ENCODE measurements around the gene PLAC1.

Gene PLAC1

DNA sequence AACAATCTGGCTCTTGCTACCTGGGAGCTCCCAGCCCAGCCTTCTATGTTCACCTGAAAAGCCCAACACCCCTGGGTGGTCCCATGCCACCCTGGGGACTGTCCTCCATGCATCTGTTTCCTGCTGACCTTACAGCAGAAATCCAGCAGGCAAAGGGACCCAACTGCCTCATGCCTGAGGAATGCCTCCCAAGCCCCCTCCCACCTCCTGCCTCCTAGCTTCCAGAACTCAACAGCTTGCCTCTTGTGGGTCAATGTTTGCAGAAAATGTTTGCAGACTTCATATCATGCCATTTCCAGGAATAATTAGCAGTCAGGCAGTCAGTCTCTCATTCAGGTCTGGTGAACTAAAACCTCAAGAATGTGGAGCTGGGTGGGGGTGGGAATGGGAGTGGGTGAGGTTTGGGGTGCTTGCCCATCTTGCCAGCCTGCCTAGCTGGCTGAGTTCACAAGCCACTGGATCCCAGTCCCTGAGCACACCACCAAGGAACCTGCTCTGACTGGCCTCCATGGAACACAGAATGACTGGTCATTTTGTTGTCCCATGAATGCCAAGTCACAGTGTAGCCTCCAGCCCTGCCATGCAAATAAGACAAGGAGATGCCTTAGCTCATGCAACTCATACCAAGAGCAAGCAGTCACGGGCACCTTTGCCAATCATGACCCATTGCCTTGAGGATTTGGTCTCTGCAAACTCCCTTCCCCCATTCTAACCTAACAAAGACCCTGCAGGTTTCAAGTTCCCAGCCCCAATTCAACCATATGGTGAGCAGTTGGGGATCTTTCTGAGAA, 12.1 kb upstream of the PLAC1 start:
- no peak for DNase-seq (ENCODE audit: low read depth, low spot score)

DNA sequence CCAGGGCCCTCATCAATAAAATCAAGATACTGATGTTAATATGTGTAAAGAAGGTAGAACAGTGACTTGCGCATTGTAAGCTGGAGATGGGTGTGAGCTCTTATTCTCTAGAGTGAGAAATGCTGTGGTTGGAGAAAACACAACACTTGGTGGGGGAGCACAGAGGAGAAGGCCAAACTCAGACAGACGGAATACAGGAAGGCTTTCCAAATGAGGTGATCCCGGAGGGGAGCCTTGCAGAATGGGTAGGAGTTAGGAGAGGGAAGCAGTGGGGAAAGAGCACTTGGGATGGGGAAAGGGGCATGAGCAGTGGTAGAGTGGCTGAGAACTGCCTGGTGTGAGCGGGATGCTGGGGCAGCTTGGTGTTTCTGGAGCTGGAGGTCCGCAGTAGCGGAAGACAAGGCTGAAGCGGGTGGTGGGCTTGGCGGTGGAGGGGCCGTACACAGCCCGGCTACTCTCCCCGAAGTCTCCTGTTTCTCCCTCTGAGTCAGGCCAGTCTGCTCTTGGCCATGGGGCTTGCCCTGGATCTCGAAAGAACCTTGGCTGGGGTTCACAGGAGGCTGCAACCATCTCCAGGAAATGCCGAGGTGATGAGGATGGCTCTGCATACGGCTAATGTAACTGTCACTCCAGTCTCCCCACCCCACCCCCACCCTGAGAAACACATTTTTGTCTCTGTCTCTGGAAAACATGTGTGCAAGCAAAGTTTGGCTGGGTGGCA, 11.3 kb upstream of the PLAC1 start:
- no peak for DNase-seq (ENCODE audit: low read depth, low spot score)

DNA sequence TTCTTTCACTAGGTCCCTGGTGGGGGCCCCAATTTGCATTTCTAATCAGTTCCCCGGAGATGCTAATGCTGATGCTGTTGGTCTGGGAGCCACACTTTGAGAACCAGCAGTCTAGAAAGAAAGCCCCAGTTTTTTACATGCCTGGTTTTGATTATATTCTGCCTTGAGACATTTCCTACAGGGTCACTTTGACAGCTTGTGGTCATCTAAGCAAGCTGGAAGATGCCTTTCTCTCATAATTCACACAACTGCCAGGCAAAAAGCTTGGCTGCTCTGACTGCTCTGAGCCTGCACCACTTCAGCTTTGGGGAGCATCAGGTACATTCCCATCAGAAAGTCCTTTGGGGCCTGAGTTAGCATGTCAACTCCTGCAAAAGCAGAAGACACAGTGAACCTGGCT, 5.9 kb upstream of the PLAC1 start:
- no peak for DNase-seq (ENCODE audit: low read depth, low spot score)

DNA sequence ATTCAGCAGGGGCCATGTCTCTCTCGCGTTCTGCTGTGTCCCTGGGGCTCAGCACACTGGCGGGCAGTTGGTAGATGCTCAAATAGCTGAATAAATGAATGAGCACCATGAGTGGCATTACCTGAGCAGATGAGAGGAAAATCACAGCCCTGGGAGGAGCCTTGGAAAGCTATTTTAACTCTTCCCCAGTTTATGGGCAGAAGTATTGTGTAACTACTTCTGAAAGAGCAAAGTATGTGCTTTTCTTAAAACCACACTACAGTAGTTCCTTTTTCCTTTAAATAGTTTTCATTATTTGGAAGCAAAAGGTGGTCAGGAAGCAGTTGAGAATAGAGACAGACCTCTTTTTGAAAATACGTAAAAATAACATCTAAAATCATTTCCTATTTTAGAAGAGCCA, 3.0 kb upstream of the PLAC1 start:
- DNase-seq (ENCODE audit: low read depth, low spot score): no peak

DNA sequence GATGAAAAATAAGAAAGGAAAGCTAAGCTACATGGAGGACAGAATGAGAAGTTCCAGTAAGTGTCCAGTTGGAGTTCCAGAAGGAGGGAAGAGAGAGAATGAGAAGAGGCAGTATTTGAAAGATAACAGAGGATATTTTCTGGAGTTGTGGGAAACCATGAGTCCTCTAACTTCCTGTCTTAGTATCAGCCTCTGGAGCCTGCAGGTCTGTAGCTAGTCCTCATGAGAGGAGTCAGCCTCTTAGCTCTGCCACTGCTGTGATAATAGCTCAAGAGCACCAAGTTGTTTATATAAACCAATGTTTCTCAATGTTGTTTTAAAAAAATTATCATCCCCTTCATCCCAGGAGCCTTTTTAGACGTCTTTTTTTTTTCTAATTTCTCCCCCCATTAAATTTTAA, 2.4 kb upstream of the PLAC1 start:
- DNase-seq (ENCODE audit: low read depth, low spot score): no peak

DNA sequence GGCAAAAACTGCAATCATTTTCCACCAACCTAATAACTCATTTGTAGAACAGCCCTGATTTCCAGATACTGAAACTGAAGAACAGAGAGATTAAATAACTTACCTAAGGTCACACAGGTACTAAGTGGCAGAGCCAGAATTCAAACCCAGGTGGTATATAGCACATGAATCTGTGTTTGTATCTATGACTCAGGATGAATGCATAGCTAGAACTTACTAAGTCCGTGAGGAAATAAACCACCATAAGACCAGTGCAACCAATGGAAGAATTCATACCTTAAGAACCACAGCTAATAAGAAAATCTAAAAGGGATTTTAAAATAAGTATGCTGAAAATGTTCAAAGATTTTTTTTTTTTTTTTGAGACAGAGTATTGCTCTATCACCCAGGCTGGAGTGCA, 1.5 kb upstream of the PLAC1 start:
- DNase-seq (ENCODE audit: low read depth, low spot score): no peak

DNA sequence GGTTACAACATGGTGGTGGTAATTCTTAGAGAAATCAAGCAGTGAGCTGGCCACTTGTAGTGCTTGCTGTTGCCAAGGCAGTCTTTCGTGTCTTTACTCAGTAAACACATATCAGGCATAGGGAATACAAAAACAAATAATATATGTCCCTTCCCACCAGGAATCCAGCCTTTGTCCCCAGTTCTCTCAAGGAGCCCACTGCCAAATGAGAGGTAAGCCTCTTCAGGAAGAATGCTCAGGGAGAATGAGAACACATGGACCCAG, 421 bp upstream of the PLAC1 start:
- no peak for DNase-seq (ENCODE audit: low read depth, low spot score)

DNA sequence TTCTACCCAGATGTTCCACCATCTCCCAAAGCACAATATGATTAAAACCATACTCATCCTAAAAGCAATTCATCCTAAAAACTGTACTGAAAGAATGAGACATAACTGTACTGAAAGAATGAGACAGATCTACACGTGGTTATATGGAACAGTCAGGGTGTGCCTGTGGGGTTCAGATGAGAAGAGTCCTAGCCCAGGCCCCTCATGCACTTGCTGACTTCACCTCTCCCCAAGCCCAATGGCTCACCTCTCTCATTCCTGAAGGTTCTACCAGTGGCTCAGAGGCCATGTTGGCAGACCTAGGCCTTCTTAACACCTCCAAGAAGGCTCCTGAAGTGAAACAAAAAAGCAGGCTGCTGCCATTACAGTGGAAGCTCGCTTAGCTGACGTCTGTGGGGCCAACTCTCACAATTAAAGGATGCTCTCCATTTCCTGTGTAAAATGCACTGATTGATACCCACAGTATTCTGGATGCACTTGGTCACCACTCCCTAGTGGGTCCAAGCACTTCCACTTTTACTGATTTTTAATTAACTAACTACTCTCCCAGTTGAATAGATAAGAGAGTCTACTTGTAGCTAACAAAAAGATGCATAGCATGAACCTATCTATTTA, 3.8 kb downstream of the PLAC1 start:
- no peak for DNase-seq (ENCODE audit: low read depth, low spot score)

DNA sequence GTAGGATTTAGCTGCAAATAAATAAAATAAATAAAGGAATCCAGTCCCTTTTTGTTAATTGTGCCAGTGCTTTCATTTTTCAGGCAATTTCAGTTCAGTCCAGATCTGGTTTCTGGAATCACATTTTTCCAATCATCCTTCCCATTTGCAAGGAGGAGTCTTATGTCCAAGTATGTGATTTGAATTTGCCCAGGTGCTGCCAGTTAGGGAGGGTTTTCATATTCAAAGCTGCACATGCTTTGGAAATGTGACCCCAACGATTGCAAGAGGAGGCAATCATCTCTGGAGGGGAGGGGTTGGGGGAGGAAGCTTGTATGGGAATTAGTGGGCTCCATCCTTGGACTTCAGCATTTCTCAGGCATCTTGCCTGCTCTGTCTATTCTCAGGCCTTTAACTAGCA, 4.4 kb downstream of the PLAC1 start:
- DNase-seq (ENCODE audit: low read depth, low spot score): no peak

DNA sequence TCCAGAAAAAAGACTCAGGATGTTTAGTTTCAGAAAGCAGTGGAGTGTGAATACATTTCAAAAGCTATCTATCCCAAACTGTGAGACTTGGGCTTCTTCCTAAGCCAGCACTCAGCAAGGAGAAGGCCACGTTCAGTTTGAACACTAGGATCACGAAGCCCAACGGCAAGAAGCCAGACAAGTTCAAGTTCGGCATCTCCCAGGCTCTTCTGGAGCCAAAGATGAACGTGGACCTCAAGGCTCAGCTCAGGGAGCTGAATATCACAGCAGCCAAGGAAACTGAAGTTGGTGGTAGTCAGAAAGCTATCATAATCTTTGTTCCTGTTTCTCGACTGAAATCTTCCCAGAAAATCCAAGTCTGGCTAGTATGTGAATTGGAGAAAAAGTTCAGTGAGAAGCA, 7.6 kb downstream of the PLAC1 start:
- DNase-seq (ENCODE audit: low read depth, low spot score): no peak

DNA sequence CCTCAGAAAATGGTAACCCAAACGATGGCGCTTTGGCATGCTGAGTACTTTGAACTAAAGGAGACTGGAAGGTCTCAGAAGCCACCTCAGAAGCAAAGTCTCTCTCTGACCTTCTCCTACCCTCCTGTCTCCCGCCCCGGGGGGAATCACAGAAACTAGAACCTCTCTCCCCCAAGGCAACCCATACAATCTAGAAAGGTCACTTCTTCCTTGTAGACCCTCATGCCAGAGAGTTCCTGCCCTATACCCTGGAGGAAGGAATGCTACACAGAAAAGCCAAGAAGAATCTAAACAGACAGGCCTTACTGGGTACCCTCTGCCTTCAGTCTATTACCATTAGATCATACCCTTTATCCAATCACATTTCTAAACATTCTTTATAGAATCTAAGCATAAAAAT, 8.5 kb downstream of the PLAC1 start:
- DNase-seq (ENCODE audit: low read depth, low spot score): no peak

DNA sequence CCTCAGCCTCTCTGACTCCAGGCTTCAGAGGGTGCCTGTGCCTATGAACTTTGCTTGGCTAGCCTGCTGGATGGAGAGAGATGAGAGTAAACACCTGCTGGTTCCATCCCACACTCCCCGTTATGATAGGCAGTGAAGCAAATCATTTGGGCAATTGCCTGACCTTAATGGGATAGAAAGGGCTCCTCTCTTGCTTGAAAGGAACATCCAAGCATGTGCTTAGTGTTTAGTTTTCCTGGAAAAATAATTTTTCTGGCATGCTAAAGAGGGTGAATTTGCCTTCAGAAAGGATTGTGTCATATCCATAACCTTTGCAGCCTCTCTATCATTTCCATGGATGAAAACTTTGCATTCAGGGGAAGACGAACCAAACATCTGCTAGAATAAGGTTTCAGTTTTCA, 10.8 kb downstream of the PLAC1 start:
- no peak for DNase-seq (ENCODE audit: low read depth, low spot score)

DNA sequence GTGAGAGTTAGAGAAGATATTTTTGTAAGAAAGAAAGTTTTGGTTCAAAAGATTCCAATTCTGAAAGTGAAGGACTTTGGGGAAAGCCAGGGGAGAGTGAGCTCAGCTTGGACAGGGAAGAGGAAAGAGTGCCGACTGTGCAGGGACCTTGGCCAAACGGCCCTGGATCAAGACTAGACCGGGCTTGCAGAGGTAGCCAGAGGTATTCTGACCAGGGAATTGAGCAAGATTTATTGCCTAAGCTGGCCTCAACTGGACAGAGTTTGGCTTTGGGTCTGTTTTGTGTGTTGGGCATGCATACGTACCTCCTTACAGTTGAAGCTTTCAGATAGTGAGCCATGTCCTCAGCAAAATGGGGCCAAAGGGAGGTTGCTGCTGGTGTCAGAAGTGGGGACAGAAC, 11.6 kb downstream of the PLAC1 start:
- DNase-seq (ENCODE audit: low read depth, low spot score): no peak

DNA sequence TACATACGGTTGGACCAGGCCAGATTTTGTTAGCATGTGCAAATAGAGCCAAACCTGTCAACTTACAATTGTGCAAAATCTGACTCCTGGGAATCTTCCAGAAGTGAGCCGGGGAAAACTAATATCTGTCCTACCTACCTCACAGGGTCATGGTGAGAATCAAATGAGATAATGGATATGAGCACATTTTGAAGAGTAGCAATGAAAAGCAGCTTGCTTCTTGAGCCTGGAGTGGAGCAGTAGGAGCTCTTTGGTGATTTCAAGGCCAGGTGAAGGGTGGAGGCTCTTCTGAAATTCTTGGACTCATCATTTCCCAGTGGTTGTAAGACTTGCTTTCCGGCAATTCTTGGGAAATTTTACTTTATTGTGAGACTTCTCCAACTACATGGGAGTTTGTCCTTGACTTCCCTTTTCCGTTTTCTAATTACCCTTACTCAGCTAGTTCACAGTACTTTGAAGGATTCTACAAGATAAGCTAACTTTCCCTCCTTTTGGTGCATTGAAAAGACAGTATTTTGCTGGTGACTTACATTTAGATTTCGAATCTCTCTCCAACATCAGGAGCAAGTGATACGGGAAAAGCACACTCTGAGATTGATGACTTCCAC, 12.2 kb downstream of the PLAC1 start:
- DNase-seq (ENCODE audit: low read depth, low spot score): no peak

DNA sequence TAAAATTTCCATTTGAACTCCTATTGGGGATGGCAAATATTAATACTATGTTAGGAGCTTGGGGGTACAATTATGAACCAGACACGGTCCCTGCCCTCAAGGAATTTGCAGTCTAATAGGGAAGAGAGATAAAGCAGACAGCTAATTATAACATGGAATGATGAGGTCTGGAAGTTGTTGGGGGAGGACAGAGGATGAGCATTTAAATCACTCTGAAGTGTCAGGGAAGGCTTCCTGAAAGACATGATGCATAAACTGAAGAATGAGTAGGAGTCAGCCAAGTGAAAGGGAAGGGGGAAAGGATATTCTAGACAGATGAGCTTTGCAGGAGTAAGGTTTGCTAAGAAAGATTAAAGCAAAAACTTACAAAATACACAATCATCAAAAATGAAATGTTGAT, 15.9 kb downstream of the PLAC1 start:
- no peak for DNase-seq (ENCODE audit: low read depth, low spot score)

DNA sequence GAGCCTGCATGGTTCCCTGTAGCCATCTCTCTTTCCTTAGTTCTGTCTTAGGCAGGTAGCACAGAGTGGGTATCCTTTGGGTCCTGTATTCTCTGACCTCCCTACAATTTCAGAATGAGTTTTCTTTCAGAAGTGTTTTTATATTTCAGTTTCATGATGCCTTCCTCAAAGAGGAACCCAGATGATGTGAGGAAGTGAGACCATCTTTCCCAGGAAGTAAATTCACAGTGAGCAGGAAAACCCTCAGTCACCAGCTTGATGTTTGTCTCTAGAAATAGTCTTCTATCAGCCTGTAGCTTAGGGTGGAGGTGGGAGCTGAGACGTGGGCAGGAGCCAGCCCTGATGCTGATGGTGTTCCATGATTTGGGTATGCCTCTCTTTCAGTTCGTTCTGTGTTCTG, 16.9 kb downstream of the PLAC1 start:
- no peak for DNase-seq (ENCODE audit: low read depth, low spot score)

DNA sequence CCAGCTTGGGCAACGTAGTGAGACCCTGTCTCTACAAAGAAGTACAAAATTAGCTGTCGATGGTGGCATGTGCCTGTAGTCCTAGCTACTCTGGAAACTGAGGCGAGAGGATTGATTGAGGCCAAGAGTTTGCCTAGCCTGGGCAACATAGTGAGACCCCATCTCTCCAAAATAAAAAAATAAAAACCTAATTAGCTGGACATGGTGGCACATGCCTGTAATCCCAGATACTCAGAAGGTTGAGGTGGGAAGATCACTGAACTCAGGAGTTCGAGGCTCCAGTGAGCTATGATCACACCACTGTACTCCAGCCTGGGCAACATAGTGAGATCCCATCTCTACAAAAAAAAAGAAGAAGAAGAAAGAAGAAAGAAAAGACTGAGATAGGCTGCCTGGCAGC, 17.4 kb downstream of the PLAC1 start:
- no peak for DNase-seq (ENCODE audit: low read depth, low spot score)

DNA sequence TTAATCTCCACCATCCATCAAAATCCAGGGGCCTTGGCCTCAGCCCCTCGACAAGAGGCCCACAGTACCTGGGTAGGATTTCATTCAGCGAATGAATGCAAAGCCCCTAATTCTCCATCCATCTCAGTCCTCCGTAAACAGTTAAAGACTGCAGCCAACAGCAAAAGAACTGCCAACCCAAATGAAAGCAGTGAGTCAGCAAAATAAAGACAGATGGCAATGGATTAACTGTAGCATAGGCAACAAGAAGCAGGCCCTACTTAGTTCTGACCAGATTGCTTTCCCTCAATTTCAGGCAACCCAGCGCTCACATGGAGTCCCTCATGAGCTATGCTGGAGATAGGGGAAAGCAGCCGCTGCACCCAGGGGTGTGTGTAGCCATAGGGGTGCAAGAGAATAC, 21.4 kb downstream of the PLAC1 start:
- DNase-seq (ENCODE audit: low read depth, low spot score): no peak

DNA sequence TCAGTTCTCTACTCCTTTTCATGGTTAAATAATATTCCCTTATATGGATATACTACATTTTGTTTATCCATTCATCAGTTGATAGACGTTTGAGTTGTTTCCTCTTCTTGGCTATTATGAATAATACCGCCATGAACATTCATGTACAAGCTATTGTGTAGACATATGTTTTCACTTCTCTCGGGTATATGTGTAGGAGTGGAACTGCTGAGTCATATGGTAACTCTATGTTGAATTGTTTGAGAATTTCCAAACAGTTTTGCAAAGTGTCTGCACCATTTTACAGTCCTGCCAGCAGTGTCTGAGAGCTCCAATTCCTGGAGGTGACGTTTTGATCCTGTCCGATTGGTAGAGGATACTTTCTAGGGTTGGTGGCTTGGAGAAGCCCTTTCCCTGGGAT, 23.6 kb downstream of the PLAC1 start:
- no peak for DNase-seq (ENCODE audit: low read depth, low spot score)

DNA sequence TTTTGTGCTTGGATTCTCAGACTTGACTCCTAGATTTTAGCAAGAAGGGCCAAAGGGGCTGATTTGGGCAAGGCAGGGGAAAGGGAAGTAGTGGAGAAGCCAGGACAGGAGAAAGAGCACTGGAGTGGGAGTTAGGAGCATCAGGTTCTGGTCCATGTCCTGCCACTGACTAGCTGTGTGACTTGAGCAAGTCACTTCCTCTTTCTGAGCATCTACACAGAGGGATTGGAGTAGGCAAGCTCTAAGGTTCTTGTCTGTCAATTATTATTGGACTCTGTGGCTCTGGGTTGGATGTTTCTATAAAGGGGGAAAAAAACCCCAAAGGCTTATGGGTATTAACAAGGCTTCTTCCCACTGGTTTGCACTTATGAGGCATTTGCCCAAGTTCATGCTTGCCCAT, 24.4 kb downstream of the PLAC1 start:
- no peak for DNase-seq (ENCODE audit: low read depth, low spot score)

DNA sequence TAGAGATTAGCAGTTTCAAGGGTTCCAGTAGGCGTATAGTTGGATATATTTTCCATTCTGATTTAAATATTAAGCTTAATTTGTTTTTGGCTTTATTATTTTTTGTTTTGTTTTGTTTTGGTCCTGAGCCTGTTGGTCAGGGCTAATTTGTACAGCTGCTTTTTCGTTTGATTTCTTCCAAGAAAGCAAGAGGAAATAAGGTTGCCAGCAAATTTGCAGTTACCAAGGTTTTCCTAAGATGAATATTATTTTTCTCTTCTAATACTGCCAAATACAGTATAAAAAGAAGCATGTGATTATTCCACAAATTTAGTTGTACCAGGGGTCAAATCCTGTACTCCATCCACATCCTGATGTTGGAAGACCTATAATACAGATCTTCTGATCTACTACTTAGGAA, 24.9 kb downstream of the PLAC1 start:
- DNase-seq (ENCODE audit: low read depth, low spot score): no peak

DNA sequence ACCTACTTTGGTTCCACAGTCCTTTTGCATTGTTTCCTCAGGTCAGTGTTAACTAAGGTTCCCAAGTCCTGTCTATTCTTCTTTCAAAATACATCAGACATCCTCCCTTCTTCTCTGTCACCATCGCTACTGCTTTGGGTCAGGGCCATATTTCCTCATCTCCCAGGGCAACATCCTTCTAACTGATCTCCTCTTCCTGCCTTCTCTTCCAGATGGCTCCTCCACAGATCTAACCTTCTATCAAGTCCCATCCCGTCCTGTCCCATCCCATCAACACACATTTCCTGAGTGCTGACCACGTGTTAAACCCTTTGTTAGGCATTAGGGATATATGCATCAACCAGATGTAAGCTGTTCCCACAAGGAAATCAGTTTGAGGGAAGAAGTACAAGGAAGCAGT, 25.9 kb downstream of the PLAC1 start:
- DNase-seq (ENCODE audit: low read depth, low spot score): no peak
